ENCODE results near the gene BCKDHB. TPM values are rescaled to one million over a fixed set of nuclear protein-coding genes. Genes with fewer than 3 reads are reported as not detected.
"Not testable (repeated sequence)": the region's sequence is repeated elsewhere in the genome, so short reads cannot be mapped to it uniquely, and the experiment has no call there.

The BCKDHB gene
- total RNA-seq, 1 experiment from 2014 or later: 20.0 TPM

DNA sequence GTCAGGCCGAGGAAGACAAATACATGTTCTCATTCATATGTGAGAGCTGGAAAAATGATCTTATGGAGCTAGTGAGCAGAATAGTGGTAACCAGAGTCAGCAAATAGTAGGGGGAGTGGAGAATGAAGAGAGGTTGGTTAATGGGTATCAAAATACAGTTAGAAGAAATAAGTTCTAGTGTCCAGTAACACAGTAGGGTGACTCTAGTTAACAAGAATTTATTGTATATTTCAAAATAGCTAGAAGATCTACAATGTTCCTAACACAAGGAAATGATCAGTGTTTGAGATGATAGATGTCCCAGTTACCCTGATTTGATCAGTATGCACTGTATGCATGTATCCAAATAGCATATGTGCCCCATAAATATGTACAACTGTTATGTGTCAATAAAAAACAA lies 128.4 kb downstream of the BCKDHB start:
- H3K9me3 ChIP-seq (ENCODE audit: low read depth, low read length, poor library complexity, severe bottlenecking): no peaks in the 10 kb centered on the region
- H3K36me3 ChIP-seq (ENCODE audit: insufficient read depth, low read length, poor library complexity, severe bottlenecking): no peaks in the 10 kb centered on the region
- no peaks in the 10 kb centered on the region for H3K27me3 ChIP-seq (replicated peaks; ENCODE audit: insufficient read depth, low read depth, low read length, poor library complexity)
- ChIA-PET CTCF (no interaction called here), POLR2A (ENCODE audit: low non-redundant PET) (no interaction called here)
- DNase-seq (ENCODE audit: low spot score): no peak
- no peaks in the 10 kb centered on the region for H3K4me1 ChIP-seq (ENCODE audit: insufficient read depth, low read length, poor library complexity, severe bottlenecking)
- H3K27ac ChIP-seq (ENCODE audit: low read depth, low read length, poor library complexity, severe bottlenecking): no peak overlapping the region
- no TSS peak for BruUV-seq (replicated peaks)
- intact Hi-C loops (cut with micrococcal nuclease; ENCODE audit: unreplicated experiment): no loop called here
- no peak overlapping the region for H3K4me3 ChIP-seq (ENCODE audit: low read depth, low read length, poor library complexity, severe bottlenecking)
- TF ChIP-seq, protein P1, sequence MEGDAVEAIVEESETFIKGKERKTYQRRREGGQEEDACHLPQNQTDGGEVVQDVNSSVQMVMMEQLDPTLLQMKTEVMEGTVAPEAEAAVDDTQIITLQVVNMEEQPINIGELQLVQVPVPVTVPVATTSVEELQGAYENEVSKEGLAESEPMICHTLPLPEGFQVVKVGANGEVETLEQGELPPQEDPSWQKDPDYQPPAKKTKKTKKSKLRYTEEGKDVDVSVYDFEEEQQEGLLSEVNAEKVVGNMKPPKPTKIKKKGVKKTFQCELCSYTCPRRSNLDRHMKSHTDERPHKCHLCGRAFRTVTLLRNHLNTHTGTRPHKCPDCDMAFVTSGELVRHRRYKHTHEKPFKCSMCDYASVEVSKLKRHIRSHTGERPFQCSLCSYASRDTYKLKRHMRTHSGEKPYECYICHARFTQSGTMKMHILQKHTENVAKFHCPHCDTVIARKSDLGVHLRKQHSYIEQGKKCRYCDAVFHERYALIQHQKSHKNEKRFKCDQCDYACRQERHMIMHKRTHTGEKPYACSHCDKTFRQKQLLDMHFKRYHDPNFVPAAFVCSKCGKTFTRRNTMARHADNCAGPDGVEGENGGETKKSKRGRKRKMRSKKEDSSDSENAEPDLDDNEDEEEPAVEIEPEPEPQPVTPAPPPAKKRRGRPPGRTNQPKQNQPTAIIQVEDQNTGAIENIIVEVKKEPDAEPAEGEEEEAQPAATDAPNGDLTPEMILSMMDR (conservative IDR thresholded peaks at IDR 0.05; ENCODE audit: low read depth, low read length): no peak
- TF ChIP-seq EZH2 (IDR thresholded peaks at IDR 0.05; ENCODE audit: borderline replicate concordance, low read depth, low read length, poor library complexity, severe bottlenecking): no peak

- no peaks in the 10 kb centered on the region for H3K36me3 ChIP-seq (ENCODE audit: insufficient read depth, low read length, poor library complexity, severe bottlenecking)
- ChIA-PET CTCF (no interaction called here), POLR2A (ENCODE audit: low non-redundant PET) (no interaction called here)
- no peak overlapping the region for H3K27ac ChIP-seq (ENCODE audit: low read depth, low read length, poor library complexity, severe bottlenecking)
- intact Hi-C loops (cut with micrococcal nuclease; ENCODE audit: unreplicated experiment): no loop called here
- no TSS peak for BruUV-seq (replicated peaks)
- H3K4me1 ChIP-seq (ENCODE audit: insufficient read depth, low read length, poor library complexity, severe bottlenecking): no peaks in the 10 kb centered on the region
- no peak overlapping the region for H3K4me3 ChIP-seq (ENCODE audit: low read depth, low read length, poor library complexity, severe bottlenecking)
- no peak for TF ChIP-seq EZH2 (IDR thresholded peaks at IDR 0.05; ENCODE audit: borderline replicate concordance, low read depth, low read length, poor library complexity, severe bottlenecking)
- no peak for DNase-seq (ENCODE audit: low spot score)
- no peaks in the 10 kb centered on the region for H3K27me3 ChIP-seq (replicated peaks; ENCODE audit: insufficient read depth, low read depth, low read length, poor library complexity)
- no peaks in the 10 kb centered on the region for H3K9me3 ChIP-seq (ENCODE audit: low read depth, low read length, poor library complexity, severe bottlenecking)
These were observed 129.2 kb downstream of the BCKDHB start for GRCh38 chr6:80235647-80236046.

- POLR2A ChIA-PET (ENCODE audit: low non-redundant PET); H3K4me1 ChIP-seq (ENCODE audit: insufficient read depth, low read length, poor library complexity, severe bottlenecking); H3K27ac ChIP-seq (ENCODE audit: low read depth, low read length, poor library complexity, severe bottlenecking); H3K9me3 ChIP-seq (ENCODE audit: low read depth, low read length, poor library complexity, severe bottlenecking); BruUV-seq (replicated peaks); DNase-seq (ENCODE audit: low spot score); H3K4me3 ChIP-seq (ENCODE audit: low read depth, low read length, poor library complexity, severe bottlenecking); CTCF ChIA-PET; H3K27me3 ChIP-seq (replicated peaks; ENCODE audit: insufficient read depth, low read depth, low read length, poor library complexity); H3K36me3 ChIP-seq (ENCODE audit: insufficient read depth, low read length, poor library complexity, severe bottlenecking); intact Hi-C loops (cut with micrococcal nuclease; ENCODE audit: unreplicated experiment): not testable (repeated sequence)
These were observed 132.3 kb downstream of the BCKDHB start for GRCh38 chr6:80238754-80239153.

DNA sequence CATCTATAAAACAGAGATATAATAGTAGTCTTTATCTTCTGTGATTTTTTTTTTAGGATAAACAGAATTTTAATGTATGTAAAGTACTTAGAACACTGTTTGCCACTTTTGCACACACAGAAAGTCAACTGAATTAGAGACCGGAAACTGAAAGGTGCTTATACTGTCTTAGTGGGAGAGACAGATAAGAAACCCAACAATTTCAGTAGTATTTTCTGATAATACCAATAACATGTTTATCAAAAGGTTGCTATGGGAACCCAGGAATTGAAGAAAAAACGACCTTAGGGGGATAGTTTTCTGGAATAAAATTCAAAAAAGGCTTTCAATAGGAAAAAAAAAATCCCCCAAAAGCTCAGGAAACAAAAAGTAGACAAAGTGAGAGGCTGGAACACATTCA lies 138.6 kb downstream of the BCKDHB start:
- TF ChIP-seq EZH2 (IDR thresholded peaks at IDR 0.05; ENCODE audit: borderline replicate concordance, low read depth, low read length, poor library complexity, severe bottlenecking): no peak
- TF ChIP-seq, protein P1 (conservative IDR thresholded peaks at IDR 0.05; ENCODE audit: low read depth, low read length): no peak
- no TSS peak for BruUV-seq (replicated peaks)
- no peaks in the 10 kb centered on the region for H3K36me3 ChIP-seq (ENCODE audit: insufficient read depth, low read length, poor library complexity, severe bottlenecking)
- ChIA-PET POLR2A (ENCODE audit: low non-redundant PET) (no interaction called here), CTCF (no interaction called here)
- no peaks in the 10 kb centered on the region for H3K27me3 ChIP-seq (replicated peaks; ENCODE audit: insufficient read depth, low read depth, low read length, poor library complexity)
- no peak overlapping the region for H3K27ac ChIP-seq (ENCODE audit: low read depth, low read length, poor library complexity, severe bottlenecking)
- intact Hi-C loops (cut with micrococcal nuclease; ENCODE audit: unreplicated experiment): no loop called here
- no peak overlapping the region for H3K4me3 ChIP-seq (ENCODE audit: low read depth, low read length, poor library complexity, severe bottlenecking)
- no peak for DNase-seq (ENCODE audit: low spot score)
- H3K4me1 ChIP-seq (ENCODE audit: insufficient read depth, low read length, poor library complexity, severe bottlenecking): no peaks in the 10 kb centered on the region
- no peaks in the 10 kb centered on the region for H3K9me3 ChIP-seq (ENCODE audit: low read depth, low read length, poor library complexity, severe bottlenecking)
